A673 (cell line): Measurements from ENCODE around the gene HMGA1. TPM values are rescaled to one million over a fixed set of nuclear protein-coding genes. Genes with fewer than 3 reads are reported as not detected.
"Not testable (repeated sequence)": the region's sequence is repeated elsewhere in the genome, so short reads cannot be mapped to it uniquely, and the experiment has no call there.

ENCODE experiments used
- BruUV-seq: library from RNA; stranded (reverse); fragments of 400-500 nt; replicated peaks from 2 replicates; lab custom pipeline; 2021; lab: Mats Ljungman, UMichigan
- CTCF ChIA-PET: fragments of 300-600 bp; sonication (Branson Sonifier 250); formaldehyde crosslinking; loops from one replicate; lab custom pipeline; 2022; ENCODE audit warnings: antibody characterized with exemption; lab: Charles Lee
- POLR2A ChIA-PET: fragments of 300-600 bp; sonication (Branson Sonifier 250); formaldehyde crosslinking; loops from one replicate; lab custom pipeline; 2022; ENCODE audit warnings: antibody characterized with exemption; ENCODE audit not compliant: low non-redundant PET; lab: Charles Lee
- DNase-seq: peaks from one replicate; pipeline ENCODE4 v3.0.0-alpha.2; 2015; ENCODE audit warnings: low spot score
- H3K27ac ChIP-seq: fragments of 200-600 bp; sonication (generic); 2 replicates; pipeline ENCODE4 v1.5.1; 2016; ENCODE audit warnings: mixed run types, low read depth, mild to moderate bottlenecking, mixed read lengths, antibody characterized with exemption, low read length; ENCODE audit not compliant: poor library complexity, severe bottlenecking
- H3K27me3 ChIP-seq: fragments of 200-600 bp; sonication (generic); replicated peaks from 2 replicates; pipeline ENCODE4 v1.6.1; 2017; ENCODE audit warnings: mixed run types, low read depth, mild to moderate bottlenecking, mixed read lengths, antibody characterized with exemption, low read length; ENCODE audit not compliant: insufficient read depth, poor library complexity
- H3K36me3 ChIP-seq: fragments of 200-600 bp; sonication (generic); 2 replicates; pipeline ENCODE4 v1.6.1; 2016; ENCODE audit warnings: mixed run types, mild to moderate bottlenecking, mixed read lengths, antibody characterized with exemption, low read length; ENCODE audit not compliant: insufficient read depth, poor library complexity, severe bottlenecking
- H3K4me1 ChIP-seq: fragments of 200-600 bp; sonication (generic); 2 replicates; pipeline ENCODE4 v1.6.1; 2017; ENCODE audit warnings: mixed run types, mild to moderate bottlenecking, mixed read lengths, antibody characterized with exemption, low read length; ENCODE audit not compliant: insufficient read depth, poor library complexity, severe bottlenecking
- H3K4me3 ChIP-seq: fragments of 200-600 bp; sonication (generic); 2 replicates; pipeline ENCODE4 v1.5.1; 2016; ENCODE audit warnings: low read depth, mixed run types, mild to moderate bottlenecking, mixed read lengths, low read length; ENCODE audit not compliant: poor library complexity, severe bottlenecking
- H3K9me3 ChIP-seq: fragments of 200-600 bp; sonication (generic); 2 replicates; pipeline ENCODE4 v1.6.1; 2016; ENCODE audit warnings: mixed run types, low read depth, mild to moderate bottlenecking, mixed read lengths, antibody characterized with exemption, low read length; ENCODE audit not compliant: poor library complexity, severe bottlenecking
- CTCF ChIP-seq: fragments of 300-800, 200-600 bp; sonication (generic); conservative IDR thresholded peaks from 2 replicates; pipeline ENCODE4 v1.5.1; 2017; ENCODE audit warnings: low read depth, mild to moderate bottlenecking, antibody characterized with exemption, low read length, moderate library complexity, mixed read lengths
- EZH2 ChIP-seq: fragments of 200-600 bp; sonication (generic); IDR thresholded peaks from 2 replicates; pipeline ENCODE4 v1.6.1; 2017; ENCODE audit warnings: borderline replicate concordance, low read depth, mild to moderate bottlenecking, mixed read lengths, antibody characterized with exemption, low read length; ENCODE audit not compliant: poor library complexity, severe bottlenecking
- intact Hi-C: fragments of 100-400 bp; cut with micrococcal nuclease; formaldehyde crosslinking; loops from one replicate; pipeline ENCODE4 v1.10.0; 2022; ENCODE audit not compliant: unreplicated experiment
- total RNA-seq: library from RNA; stranded (reverse); gene quantifications from 2 replicates; pipeline ENCODE4 v1.2.3, GENCODE V29; 2021

HMGA1 gene
- total RNA-seq, 1 experiment from 2014 or later: 248 TPM

DNA sequence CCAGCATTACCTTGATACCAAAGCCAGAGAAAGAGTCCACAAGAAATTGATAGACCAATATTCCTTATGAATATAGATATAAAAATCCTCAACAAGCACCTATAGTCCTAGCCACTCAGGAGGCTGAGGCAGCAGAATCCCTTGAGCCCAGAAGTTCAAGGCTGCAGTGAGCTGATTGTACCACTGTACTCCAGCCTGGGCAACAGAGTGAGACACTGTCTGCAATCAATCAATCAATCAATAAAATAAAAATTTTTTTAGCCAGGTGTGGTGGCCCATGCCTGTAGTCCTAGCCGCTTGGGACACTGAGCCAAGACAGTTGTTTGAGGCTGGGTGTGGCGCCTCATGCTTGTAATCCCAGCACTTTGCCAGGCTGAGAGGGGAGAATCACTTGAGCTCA is 31.1 kb downstream of the HMGA1 start:
- POLR2A ChIA-PET: no interaction called here
- Histone ChIP-seq H3K9me3 (no peaks in the 10 kb centered on the region), H3K4me3 (no peak overlapping the region), H3K36me3 (no peaks in the 10 kb centered on the region), H3K27me3 (no peaks in the 10 kb centered on the region), H3K27ac (no peak overlapping the region), H3K4me1 (no peaks in the 10 kb centered on the region)
- no peak for TF ChIP-seq EZH2
- no peak for TF ChIP-seq CTCF
- intact Hi-C loops: no loop called here
- CTCF ChIA-PET: interaction anchor here (0.6 kb wide), 1 partner anchor 24 kb away, joined by 3 read pairs; no protein-coding TSS in a partner anchor
- BruUV-seq: no TSS peak
- no peak for DNase-seq

- H3K27ac ChIP-seq, DNase-seq, H3K4me1 ChIP-seq, H3K27me3 ChIP-seq, BruUV-seq, H3K36me3 ChIP-seq, POLR2A ChIA-PET, H3K4me3 ChIP-seq, intact Hi-C loops, CTCF ChIA-PET, H3K9me3 ChIP-seq: not testable (repeated sequence)
These were observed 32.5 kb downstream of the HMGA1 start for GRCh38 chr6:34269132-34269531.

GRCh38 chr6:34269658-34270341 is 33.1 kb downstream of the HMGA1 start:
- intact Hi-C loops, CTCF ChIA-PET, H3K27ac ChIP-seq, H3K27me3 ChIP-seq, DNase-seq, H3K9me3 ChIP-seq, BruUV-seq, H3K4me1 ChIP-seq, POLR2A ChIA-PET, H3K36me3 ChIP-seq, H3K4me3 ChIP-seq: not testable (repeated sequence)

DNA sequence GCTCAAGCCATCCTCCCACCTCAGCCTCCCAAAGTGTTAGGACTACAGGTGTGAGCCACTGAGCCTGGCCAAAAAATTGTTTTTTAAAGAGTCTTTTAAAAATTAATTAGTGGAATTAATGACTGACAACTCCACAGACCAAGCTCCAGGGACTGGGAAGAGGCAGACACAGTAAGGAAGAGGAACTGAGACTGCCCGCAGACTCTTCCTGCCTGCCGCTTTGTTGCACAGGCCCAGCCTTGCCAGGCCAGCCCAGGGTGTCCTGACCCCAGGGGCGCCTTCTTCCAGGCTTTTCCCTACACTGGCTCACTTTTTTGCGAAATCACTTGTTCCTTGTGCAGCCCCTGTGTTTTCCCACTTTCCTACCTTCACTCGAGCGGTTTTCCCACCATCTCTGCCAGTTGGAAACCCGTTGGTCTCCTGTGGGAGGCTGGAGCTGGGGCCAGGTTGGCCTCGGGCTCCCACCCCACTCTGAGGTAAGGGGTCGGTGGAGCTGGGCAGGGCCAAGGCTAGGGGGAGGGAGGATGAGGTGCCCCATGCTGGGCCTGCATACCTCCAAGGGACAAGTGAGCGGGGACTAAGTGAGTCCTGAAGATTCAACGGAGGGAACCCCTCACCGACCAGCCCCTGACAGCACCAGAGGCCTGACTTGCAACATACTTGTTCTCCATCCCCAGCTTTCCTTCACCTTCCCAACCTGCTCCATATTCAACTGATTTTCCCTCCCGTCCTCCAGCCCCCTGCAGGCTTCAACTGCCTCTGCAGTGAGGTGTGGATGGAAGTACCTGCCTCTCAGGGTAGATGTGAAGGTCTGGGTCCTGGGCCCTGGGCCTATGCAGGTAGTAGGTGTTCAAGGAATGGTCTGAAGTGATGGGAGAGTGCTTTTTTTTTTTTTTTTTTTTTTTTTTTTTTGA is 35.6 kb downstream of the HMGA1 start:
- Histone ChIP-seq H3K4me1 (no peaks in the 10 kb centered on the region), H3K36me3 (no peaks in the 10 kb centered on the region), H3K27ac (no peak overlapping the region), H3K9me3 (no peaks in the 10 kb centered on the region), H3K27me3 (no peaks in the 10 kb centered on the region), H3K4me3 (no peak overlapping the region)
- no peak for DNase-seq
- TF ChIP-seq CTCF (no peak), EZH2 (no peak)
- BruUV-seq: no TSS peak
- CTCF ChIA-PET: no interaction called here
- intact Hi-C loops: no loop called here
- POLR2A ChIA-PET: no interaction called here
